Activated naive CD8-positive, alpha-beta T cell treated with anti-CD3 and anti-CD28 coated beads for 36 hours (primary cell): ENCODE results near the gene TM7SF2. TPM values are rescaled to one million over a fixed set of nuclear protein-coding genes. Genes with fewer than 3 reads are reported as not detected.
"Not testable (repeated sequence)": the region's sequence is repeated elsewhere in the genome, so short reads cannot be mapped to it uniquely, and the experiment has no call there.

ENCODE experiments used
- DNase-seq: peaks from one replicate; pipeline ENCODE4 v3.0.0; 2021
- H3K27ac Mint-ChIP-seq: one replicate; pipeline ENCODE4 v1.8.0; 2022; ENCODE audit warnings: mild to moderate bottlenecking, moderate library complexity, mixed read lengths
- H3K27me3 Mint-ChIP-seq: one replicate; pipeline ENCODE4 v1.8.0; 2022; ENCODE audit warnings: mild to moderate bottlenecking, mixed read lengths
- H3K36me3 Mint-ChIP-seq: one replicate; pipeline ENCODE4 v1.8.0; 2021; ENCODE audit warnings: mild to moderate bottlenecking, mixed read lengths
- H3K4me1 Mint-ChIP-seq: one replicate; pipeline ENCODE4 v1.8.0; 2021; ENCODE audit warnings: mixed read lengths
- H3K4me3 Mint-ChIP-seq: one replicate; pipeline ENCODE4 v1.8.0; 2022; ENCODE audit warnings: mild to moderate bottlenecking, moderate library complexity, mixed read lengths
- H3K9me3 Mint-ChIP-seq: one replicate; pipeline ENCODE4 v1.8.0; 2022; ENCODE audit warnings: mixed read lengths
- total RNA-seq, 2 experiments: library from RNA; stranded (reverse); gene quantifications; one replicate each; pipeline ENCODE4 v1.2.3, GENCODE V29; 2021

TM7SF2 gene
- total RNA-seq, 2 experiments from 2014 or later = 12.3 to 14.7 TPM

GRCh38 chr11:65116370-65117205, 4.9 kb downstream of the TM7SF2 start:
- peaks cover 6% of the 10 kb centered on the region for H3K27me3 Mint-ChIP-seq
- peak; percentile 74 for DNase-seq
- H3K36me3 Mint-ChIP-seq = peaks cover 45% of the 10 kb centered on the region
- peaks cover 57% of the 10 kb centered on the region for H3K4me1 Mint-ChIP-seq
- H3K4me3 Mint-ChIP-seq = peak overlapping the region; percentile 86
- H3K27ac Mint-ChIP-seq = peak overlapping the region; percentile 99
- no peaks in the 10 kb centered on the region for H3K9me3 Mint-ChIP-seq

GRCh38 chr11:65117206-65118096, 5.8 kb downstream of the TM7SF2 start, which contains the start of gene ZNHIT2:
Gene ZNHIT2, minus strand, starts transcription at chr11:65117701. Its CDS starts 48 bp downstream, at chr11:65117653.
- Mint-ChIP-seq H3K9me3 (no peaks in the 10 kb centered on the region), H3K4me3 (peak within 1 kb of the TSS; percentile 86), H3K36me3 (peaks cover 53% of the 10 kb centered on the region), H3K4me1 (peaks cover 50% of the 10 kb centered on the region), H3K27ac (peak within 1 kb of the TSS; percentile 99), H3K27me3 (peaks cover 6% of the 10 kb centered on the region)
- peak; percentile 100 for DNase-seq

- Mint-ChIP-seq H3K4me1 (peaks cover 50% of the 10 kb centered on the region), H3K9me3 (no peaks in the 10 kb centered on the region), H3K36me3 (peaks cover 53% of the 10 kb centered on the region), H3K4me3 (peak overlapping the region; percentile 86), H3K27ac (peak overlapping the region; percentile 99), H3K27me3 (peaks cover 6% of the 10 kb centered on the region)
- DNase-seq = no peak
Observed at GRCh38 chr11:65118097-65118837, 6.6 kb downstream of the TM7SF2 start.

GRCh38 chr11:65118891-65119669, 7.4 kb downstream of the TM7SF2 start:
- Mint-ChIP-seq H3K27ac (peak overlapping the region; percentile 99), H3K4me3 (peak overlapping the region; percentile 99), H3K4me1 (peaks cover 49% of the 10 kb centered on the region), H3K36me3 (peaks cover 55% of the 10 kb centered on the region)
- not testable (repeated sequence) for DNase-seq, H3K27me3 Mint-ChIP-seq, H3K9me3 Mint-ChIP-seq

- no peak for DNase-seq
- Mint-ChIP-seq H3K27ac (peak overlapping the region; percentile 99), H3K36me3 (peaks cover 58% of the 10 kb centered on the region), H3K27me3 (peaks cover 6% of the 10 kb centered on the region), H3K4me3 (peak overlapping the region; percentile 99), H3K9me3 (no peaks in the 10 kb centered on the region), H3K4me1 (peaks cover 52% of the 10 kb centered on the region)
Observed at GRCh38 chr11:65119670-65119995, 8.0 kb downstream of the TM7SF2 start.

- Mint-ChIP-seq H3K4me3 (peak overlapping the region; percentile 99), H3K9me3 (no peaks in the 10 kb centered on the region), H3K36me3 (peaks cover 51% of the 10 kb centered on the region), H3K4me1 (peaks cover 43% of the 10 kb centered on the region), H3K27me3 (peaks cover 6% of the 10 kb centered on the region), H3K27ac (peak overlapping the region; percentile 99)
- no peak for DNase-seq
Observed at GRCh38 chr11:65120831-65121230, 9.2 kb downstream of the TM7SF2 start.

- Mint-ChIP-seq H3K27me3 (peaks cover 6% of the 10 kb centered on the region), H3K9me3 (no peaks in the 10 kb centered on the region), H3K4me1 (peaks cover 38% of the 10 kb centered on the region), H3K4me3 (peak overlapping the region; percentile 99), H3K27ac (peak overlapping the region; percentile 99), H3K36me3 (peaks cover 46% of the 10 kb centered on the region)
- no peak for DNase-seq
Observed at GRCh38 chr11:65121447-65121864, 9.8 kb downstream of the TM7SF2 start.

GRCh38 chr11:65121865-65122696, 10.4 kb downstream of the TM7SF2 start, which contains the start of the genes FAU and MRPL49:
Gene FAU, minus strand, starts transcription at chr11:65122134. Its CDS starts 321 bp downstream, at chr11:65121813.
Gene MRPL49, plus strand, starts transcription at chr11:65122321. Its CDS starts 26 bp downstream, at chr11:65122347.
- DNase-seq = peak; percentile 99
- Mint-ChIP-seq H3K4me1 (peaks cover 35% of the 10 kb centered on the region), H3K27ac (peak within 1 kb of the TSS; percentile 99), H3K27me3 (peaks cover 3% of the 10 kb centered on the region), H3K4me3 (peak within 1 kb of the TSS; percentile 99), H3K36me3 (peaks cover 42% of the 10 kb centered on the region), H3K9me3 (no peaks in the 10 kb centered on the region)

GRCh38 chr11:65124480-65125196, 13.0 kb downstream of the TM7SF2 start:
- no peaks in the 10 kb centered on the region for H3K9me3 Mint-ChIP-seq
- peaks cover 3% of the 10 kb centered on the region for H3K27me3 Mint-ChIP-seq
- peak overlapping the region; percentile 32 for H3K4me3 Mint-ChIP-seq
- H3K27ac Mint-ChIP-seq = peak overlapping the region; percentile 60
- H3K4me1 Mint-ChIP-seq = peaks cover 25% of the 10 kb centered on the region
- DNase-seq = no peak
- peaks cover 30% of the 10 kb centered on the region for H3K36me3 Mint-ChIP-seq

GRCh38 chr11:65125197-65126056, 13.8 kb downstream of the TM7SF2 start:
- Mint-ChIP-seq H3K4me3 (no peak overlapping the region), H3K36me3 (peaks cover 24% of the 10 kb centered on the region), H3K9me3 (no peaks in the 10 kb centered on the region), H3K27ac (no peak overlapping the region), H3K4me1 (peaks cover 18% of the 10 kb centered on the region), H3K27me3 (peaks cover 3% of the 10 kb centered on the region)
- no peak for DNase-seq

GRCh38 chr11:65126624-65127274, 15.1 kb downstream of the TM7SF2 start:
- Mint-ChIP-seq H3K27me3 (no peaks in the 10 kb centered on the region), H3K36me3 (peaks cover 16% of the 10 kb centered on the region), H3K27ac (no peak overlapping the region), H3K9me3 (no peaks in the 10 kb centered on the region), H3K4me1 (peaks cover 9% of the 10 kb centered on the region), H3K4me3 (no peak overlapping the region)
- DNase-seq = no peak
